Fibroblast of skin of back (primary cell): ENCODE results near the gene TCF4.

Experiments
- DNase-seq: peaks from one replicate; pipeline ENCODE4 v3.0.0-alpha.2; 2013

TCF4 gene

DNA sequence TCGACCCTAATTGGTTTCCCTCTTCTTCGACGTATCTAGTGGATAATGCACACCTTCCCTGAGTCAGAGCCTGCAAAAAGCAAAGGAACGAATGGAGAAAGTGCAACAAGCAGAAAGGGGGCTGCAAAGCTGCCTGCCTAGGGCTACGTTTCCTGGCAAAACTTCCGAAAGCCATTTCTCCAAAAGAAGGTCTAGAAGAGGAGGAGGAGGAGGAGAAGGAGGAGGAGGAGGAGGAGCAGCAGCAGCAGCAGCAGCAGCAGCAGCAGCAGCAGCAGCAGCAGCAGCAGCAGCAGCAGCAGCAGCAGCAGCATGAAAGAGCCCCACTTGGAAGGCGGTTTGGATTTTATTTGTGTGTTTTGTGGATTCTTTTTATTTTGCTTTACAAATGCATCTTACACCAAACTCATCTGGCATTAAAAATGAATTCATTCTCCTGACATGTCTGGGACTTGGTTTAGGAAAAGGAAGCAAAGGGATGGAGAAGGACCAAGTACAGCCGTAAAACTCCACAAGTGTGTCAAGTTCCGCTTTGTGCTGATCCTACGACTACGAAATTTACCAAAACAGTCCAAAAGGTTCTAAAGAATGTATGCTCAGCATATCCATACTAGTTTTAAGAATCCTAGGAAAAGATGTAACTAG is 2.0 kb downstream of the TCF4 start:
- peak; percentile 19 for DNase-seq

DNA sequence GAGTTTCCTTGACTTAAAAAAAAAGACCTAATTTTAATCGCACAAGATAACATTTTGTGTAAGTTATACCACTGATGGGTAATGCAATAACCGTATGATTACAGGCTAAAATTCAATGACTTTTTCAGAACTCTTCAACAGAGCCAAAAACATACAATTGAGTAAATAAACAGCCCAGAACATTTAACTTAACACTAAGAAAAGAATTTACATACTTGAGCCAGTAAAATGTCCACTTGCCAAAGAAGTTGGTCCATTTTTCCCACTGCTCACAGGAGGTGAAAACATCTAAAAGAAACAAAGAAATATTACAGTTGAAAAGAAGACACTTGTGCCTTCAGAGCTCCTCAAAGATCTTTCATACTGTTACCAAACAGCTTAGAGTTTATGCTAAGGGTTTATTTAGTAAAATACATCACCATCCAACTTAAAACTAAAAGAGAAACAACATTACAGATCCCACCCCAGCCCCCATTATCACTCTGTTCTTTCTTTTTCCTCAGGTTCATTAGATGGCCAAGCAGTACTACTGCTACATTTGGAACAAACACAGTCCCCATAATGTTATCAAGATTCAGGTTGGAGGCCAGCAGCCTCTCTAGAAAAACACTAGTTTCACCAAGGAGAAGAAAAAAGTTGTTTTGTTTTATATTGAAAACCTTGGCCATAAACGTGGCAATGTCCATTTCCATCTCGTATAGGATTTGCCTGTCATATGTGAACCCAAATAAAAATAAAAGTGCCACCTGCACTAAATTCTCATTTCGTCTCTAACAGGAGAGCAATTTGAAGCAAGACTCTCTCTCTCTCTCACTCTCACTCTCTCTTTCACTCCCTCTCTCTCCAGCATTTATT is 2.7 kb downstream of the TCF4 start:
- DNase-seq, result no peak

DNA sequence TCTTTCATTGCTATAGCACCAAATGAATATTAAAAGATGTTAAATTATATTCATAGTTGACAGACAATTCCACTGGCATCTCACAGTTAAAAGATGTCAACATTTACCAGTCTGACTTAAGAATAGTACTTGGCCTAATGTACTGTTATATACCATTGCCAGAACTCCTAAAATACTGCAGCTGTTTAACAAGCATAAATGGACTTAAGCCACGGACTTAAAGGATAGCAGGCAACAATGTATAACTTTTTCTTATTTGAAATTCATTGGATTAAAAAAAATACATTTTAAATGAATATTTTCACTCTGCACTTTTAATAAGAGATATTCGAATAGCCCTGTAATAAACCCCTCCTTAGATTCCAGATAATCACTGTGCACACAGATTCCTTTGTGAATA is 3.8 kb downstream of the TCF4 start:
- no peak for DNase-seq

DNA sequence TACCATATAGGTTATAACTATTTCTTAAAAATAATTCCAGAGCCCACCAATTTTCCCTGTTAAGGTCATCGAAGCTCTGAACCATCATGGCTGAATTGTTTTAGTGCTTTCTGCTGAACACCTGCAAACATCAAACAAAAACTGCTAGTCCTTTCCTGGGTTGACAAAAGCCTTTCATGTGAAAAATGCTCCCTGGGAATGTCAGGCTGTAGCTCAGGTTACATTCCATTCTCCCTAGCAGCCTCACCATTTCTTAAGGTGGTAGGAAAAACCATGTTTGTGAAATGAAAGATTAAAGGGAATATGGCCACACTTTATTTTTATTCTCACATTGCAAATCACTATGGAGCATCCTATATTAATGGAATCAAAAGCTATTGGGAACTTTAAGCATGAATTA is 5.7 kb downstream of the TCF4 start:
- no peak for DNase-seq

DNA sequence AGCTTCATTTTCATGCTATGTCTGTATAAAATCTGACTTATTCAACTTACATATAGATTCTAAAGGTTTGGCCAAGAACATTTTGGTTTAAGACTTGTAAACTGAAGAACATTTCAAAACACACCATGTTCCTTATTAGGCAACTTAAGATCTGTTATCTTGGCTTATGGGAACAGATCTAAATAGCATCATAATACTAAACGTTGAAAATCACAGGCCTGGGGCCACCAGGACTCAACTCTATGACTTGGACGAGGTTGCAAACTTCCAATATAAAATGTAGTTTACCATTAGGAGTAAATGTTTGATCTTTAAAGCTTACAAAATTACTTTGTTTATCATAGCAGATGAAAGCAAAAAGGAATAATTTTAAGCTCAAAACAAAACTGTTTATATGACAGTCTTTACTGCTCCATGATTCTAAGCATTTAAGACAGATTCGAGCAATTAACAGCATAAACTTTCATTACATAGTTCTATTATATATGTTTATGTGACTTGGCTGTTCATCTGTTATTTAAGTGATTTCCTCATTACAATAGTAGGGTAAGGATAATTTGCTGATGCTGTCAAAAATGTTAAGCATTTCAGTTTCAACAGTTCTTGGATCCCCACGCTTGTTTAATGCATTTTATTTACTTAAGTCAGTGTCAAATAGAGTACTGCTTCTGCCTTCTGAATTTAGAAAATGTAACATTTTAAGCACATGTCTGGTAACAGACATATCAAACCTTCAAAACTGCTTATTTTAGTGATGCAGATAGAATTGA is 8.3 kb downstream of the TCF4 start:
- DNase-seq, result peak; percentile 7

DNA sequence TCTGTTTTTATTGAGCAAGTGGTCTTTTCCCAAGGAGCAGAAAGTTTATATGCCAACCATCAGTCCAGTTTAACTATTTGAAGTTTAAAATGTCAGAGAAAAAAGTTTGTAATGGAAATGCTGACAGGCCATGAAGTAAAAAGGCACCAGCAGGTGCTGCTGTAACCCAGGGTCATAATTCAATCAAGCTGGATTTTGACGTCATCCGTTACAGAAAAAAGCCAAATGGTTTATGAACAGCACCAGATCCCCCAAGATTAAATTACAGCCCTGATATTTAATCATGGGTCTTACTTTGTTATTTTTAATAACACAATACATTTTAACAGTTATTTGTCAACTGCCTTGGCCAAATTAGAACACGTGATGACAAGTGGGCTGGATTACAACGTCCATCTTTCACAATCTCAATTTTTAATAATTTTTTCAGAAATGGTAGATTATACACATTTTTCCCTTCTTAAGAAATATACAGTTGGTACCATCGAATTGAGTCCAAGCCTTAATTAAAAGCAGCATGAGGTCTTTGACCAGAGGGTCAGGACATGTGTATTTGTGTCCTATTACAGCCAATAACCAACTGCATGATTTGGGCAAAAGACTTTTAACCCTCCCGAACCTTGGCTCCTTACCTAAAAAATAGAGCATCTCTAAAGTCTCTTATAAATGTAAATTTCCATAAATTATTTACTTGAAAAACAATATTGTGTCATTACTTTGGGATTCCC is 10.0 kb downstream of the TCF4 start:
- peak; percentile 5 for DNase-seq

DNA sequence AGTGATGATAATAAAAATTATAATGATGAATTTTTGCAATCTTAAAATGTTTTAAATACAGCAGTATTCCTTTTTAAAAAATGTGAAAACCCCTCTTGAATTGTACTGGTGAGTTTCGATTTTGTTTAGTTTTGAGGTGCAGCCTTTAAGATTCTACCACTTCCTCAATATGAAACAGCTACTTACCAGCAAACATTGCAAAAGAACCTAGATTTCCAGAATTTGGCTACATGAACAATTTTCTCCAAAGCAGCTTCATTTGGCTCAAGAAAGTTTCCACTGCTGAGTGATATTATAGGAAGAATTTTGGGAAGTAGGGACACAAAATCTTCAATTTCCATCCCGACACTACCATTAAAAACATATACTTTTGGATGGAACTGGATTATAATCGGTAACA is 12.0 kb downstream of the TCF4 start:
- no peak for DNase-seq

DNA sequence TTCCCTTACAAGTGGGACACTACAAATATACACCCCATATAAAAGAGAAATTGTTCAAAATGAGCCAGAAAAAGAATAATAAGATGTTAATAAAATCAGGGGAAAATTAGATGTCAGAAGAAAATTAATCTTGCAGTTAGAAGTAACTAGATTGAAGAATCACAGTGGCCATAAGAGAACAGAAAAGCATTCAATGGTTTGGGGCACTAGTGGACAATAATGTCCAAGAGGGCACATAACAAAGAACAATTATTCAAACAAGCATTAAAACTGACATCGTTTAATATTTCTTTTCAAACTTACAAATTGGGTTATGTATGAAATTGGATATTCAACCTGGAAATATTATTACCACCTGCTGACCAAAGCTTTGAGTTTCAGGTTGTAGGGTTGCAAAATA is 12.9 kb downstream of the TCF4 start:
- no peak for DNase-seq

DNA sequence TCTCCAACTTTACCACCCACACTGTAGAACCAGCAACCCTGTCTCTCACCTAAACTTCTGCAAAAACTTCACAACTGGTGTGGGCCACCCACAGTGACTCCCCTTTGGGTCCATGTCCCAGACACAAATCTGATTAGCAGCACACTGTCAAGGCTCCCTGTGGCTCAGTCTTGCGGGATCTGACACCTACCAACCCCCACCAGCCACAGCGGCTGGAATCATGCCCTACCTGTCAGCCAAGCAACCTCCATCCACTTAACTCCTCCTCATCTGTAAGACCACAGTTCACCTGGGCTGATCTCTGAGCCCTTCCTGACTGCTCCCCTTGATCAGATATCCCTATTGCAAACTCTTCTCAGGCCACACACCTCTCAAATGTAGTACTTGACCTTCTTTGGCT is 14.6 kb downstream of the TCF4 start:
- no peak for DNase-seq

DNA sequence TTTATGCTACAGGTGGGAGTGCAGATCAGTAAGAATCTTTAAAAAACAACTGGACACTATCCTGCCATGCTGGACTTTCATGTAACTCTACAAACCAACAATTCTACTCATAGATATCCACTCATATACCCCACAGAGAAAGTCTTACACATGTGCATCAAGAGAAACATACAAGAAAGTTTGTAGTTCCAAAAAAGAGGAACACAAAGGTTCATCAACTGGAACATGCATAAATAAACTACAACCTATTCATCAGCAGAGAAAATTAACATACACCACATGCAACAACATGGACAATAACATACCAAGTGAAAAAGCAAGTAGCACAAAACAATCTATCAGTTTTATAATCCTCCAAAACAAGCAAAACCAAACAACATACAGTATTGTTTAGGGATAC is 17.0 kb downstream of the TCF4 start:
- DNase-seq, result no peak

DNA sequence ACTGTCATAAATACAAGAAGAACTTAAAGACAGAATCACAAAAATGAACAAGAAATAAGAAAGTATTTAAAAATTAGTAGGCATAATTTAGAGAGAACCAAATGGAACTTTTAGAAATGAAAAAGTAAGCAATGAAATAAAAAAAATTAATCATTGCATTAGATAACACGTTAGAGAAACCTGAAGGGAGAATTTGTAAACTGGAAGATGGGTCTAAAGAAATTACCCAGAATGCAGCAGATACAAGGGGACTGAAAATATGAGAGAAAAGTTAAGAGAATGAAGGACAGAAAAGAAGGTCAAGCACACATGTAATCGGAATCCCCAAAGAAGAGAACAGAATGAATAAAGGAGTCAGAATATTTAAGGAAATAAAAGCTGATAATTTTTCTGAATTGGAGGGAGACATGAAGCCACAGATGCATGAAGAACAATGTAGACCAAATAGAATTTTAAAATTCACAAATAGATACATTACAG is 21.5 kb downstream of the TCF4 start:
- DNase-seq, result no peak

DNA sequence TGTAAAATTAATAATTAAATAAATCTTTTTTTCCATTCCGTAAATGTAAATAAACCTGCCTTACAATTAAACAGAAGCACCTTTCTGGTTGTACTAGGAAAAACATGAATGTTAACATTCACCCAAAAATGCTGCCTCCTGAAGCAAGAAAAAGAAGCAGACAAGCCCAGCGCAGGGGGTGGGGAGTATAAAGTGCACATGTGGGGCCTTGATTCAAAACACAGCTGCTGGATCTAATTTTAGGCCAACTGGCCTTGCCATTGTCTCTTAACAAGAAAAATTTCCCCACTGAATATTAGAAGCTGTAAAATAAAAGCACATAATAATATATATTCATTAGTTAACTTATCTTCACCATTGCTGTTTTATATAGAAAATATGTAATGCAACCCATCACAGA is 28.3 kb downstream of the TCF4 start:
- no peak for DNase-seq

DNA sequence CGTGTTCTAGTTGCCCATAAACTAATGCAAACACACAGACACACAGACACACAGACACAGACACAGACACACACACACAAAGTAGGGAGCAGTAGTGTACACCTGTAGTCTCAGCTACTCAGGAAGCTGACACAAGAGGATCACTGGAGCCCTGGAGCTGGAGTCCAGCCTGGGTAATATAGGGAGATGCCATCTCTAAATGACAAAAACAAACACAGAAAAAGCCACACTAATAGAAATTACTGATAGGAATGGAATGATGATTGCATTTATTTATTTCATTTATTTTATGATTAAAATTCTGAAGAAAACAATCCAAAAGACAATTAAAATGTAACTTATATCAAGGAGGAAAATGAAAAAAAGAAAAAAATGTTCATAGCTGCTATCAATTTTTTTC is 30.8 kb downstream of the TCF4 start:
- no peak for DNase-seq

DNA sequence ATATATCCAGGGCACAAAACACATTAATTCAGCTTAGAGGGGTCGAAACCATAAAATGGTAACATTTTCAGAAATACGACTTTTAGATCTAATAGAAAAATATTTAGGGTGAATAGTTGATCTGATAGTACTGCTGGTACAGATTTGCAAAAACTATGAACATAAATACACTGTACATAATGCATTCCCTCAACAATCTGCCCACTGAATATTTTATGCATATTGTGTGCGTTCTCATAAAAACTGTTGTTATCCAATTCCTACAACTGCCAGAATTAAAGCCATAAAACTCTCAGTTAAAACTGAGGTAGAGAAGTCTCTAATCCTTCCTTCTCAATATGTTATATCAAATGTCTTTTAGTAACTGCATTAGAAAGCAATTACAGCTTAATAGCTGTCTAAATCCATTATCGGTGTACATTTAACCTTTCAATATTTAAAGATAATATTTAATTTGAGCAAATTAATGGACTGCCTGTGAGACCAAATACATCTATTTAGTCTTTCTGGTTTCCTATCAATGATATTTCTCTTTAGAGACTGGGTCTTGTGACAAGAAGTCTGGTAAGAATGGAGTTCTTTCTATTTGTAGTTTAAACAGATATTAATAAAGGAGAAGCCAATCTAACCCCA is 32.5 kb downstream of the TCF4 start:
- no peak for DNase-seq

DNA sequence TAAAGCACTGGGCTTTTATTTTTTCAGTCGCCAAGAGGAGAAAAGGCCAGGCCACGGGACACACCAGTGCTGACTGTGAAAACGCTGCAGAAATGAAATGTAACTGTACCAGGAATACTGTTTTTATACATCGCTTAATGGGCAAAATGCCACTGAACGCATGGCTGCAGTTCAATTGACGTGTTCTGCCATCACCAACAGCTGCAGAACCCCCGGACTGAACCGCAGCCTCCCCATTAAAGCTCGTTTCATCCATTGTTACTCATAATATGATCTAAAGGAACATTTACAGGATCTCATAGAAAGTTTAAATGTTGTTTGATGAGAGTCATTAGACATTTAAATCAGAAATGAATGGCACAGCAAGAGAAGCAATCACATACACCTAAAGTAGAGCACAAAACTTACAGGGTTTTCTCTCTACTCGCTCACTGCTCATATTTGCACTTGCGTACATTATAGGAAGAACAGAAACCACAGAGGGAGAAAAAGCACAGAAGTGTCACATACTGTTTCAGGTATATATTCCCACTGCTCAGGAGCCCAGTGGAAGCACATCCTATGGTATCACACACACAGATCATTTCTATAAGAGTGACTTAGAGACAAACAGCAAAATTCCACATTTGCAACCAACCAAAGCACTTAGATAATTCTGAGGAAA is 35.3 kb downstream of the TCF4 start:
- peak; percentile 6 for DNase-seq

DNA sequence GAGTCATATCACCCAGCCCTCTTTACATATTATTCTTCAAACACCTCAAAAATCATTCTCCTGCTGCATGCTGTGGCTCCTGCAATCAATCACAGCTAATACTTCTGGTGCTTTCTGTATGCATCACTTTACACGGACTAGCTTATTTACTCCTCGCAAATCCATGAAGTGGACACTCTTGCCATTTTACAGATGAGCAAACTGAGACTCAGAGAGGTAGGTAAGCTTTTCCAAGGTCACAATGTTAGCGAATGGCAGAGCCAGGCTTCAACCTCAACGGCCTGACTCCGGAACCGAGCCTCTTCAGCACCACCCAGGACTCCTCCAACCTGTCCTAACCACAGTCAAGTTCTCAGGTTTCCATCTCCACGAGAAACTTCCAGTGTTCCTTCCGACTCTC is 36.8 kb downstream of the TCF4 start:
- DNase-seq, result no peak

DNA sequence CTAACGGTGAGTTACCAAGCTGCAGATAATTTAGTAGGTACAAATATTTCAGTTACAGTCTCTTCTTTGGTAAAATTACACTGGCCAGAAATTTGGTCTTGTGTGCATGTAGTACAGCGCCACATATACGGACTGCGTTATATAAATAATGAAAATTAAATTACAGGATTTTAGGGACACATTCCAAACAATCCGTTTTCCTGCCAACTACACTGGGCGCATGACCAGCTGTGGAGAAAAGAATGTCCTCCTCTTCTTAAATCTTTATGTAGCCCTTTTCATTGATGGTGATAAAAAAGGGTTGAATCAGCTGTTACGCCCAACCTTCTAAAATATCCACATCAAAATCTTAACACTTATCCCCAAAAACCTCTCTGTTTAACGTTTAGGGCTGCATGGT is 37.5 kb downstream of the TCF4 start:
- DNase-seq, result peak; percentile 14

DNA sequence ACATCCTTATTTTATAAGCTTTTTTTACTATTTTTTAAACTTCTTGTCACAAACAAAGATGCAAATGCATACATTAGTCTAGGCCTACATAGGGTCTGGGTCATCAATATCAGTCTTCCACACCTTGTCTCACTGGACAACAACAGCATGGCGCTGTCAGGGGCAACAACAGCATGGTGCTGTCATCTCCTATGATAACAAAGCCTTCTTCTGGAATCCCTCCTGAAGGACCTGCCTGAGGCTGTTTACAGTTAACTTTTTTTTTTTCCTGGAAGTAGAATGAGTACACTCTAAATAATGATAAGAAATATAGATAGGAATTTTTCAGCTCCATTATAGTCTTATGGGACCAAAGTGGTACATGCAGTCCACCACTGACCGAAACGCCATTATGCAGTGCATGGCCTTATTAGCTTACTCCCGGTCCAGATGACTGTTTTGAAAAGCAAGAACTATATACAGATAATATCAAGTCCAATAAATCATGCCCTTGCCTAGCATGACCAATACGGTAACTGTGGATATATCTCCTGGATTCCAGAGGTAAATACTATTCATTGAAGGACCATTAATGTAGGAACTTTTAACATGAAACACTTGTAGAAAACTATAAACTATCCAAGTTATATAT is 38.4 kb downstream of the TCF4 start:
- DNase-seq, result no peak

DNA sequence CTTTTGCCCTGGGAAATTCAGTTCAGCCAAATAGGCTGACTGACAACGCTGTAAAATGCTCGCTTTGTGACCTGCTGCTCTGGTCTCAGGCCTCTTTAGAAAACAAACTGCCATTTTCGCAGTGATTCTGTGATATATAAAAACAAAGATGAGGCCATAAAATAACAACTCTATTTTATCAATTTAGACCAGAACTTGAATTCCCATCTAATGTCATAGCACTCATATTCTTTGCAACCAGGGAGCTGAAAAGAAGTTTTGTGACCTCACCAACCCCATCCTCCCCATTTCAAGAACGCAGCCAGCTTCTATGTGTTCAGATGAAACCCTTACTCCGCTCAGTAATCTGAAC is 40.3 kb downstream of the TCF4 start:
- no peak for DNase-seq

DNA sequence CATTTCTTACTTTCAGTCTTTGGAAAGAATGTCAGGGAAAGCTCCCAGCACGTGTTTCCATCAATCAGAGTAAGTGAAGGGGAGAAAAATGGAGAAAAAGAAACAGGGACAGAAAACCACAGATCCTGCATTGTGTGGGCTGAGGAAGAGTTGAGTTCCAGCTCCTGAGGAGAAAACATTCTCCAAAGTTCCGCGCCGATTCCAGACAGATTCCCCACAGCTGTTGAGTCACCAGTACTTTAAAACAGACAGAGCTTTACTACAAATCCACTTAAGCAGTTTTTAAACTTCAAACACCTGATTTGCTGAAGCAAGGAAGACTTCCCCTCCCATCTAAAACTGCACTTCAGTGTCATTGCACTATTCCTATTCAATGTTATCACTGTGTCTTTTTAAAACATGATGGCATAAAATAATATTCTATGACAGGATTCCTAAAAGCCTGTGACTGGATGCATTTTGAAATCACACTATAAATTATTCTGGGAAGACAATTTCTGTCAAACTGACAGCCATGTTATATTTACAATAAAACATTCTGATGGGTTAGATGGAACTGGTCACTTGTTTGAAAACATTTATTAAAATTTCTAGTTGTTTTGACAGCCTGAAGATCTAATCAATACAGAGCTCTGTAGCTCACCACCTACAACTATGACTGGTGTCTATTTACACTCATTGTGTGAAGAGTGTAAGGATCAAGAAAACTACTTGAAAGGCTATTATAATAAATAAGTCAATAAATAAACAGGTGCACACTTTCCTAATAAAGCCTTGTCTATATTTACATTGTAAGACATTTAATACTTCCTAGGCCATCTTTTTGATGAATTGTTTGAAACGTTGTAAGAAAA is 40.9 kb downstream of the TCF4 start:
- peak; percentile 72 for DNase-seq
